Pancreas (tissue), 10 donors: ENCODE data around the gene RFXAP. TPM values are rescaled to one million over a fixed set of nuclear protein-coding genes. Genes with fewer than 3 reads are reported as not detected.
"Not testable (repeated sequence)": the region's sequence is repeated elsewhere in the genome, so short reads cannot be mapped to it uniquely, and the experiment has no call there.

Experiments used
- ATAC-seq, 4 donors: fragments of 200-7000 bp; cut with Tn5 transposase; one replicate each; pipeline versions ENCODE4 v1.8.0 to v1.9.1; 2020; ENCODE audit warnings: mild to moderate bottlenecking in 4 of 4, moderate library complexity in 4 of 4
- DNase-seq, 6 donors: peaks; one replicate each; pipeline ENCODE4 v3.0.0-alpha.2; 2020
- FAIRE-seq: peaks from 2 replicates; lab custom pipeline; 2012; peaks lifted over from hg19 to GRCh38; lab: Jason Lieb, UNC
- H3K27ac ChIP-seq, 4 donors: fragments of 200-600 bp; sonication (generic); 1 replicate in 3 of 4; 2 replicates in 1 of 4; pipeline versions ENCODE4 v1.5.0 to v1.8.0; 2020
- H3K27me3 ChIP-seq, 4 donors: fragments of 200-600 bp; one replicate each; pipeline ENCODE4 v1.8.0; 2021
- H3K36me3 ChIP-seq, 3 donors: fragments of 200-600 bp; sonication (generic) in 1 of 3; one replicate each; pipeline versions ENCODE4 v1.5.0 to v1.8.0; 2020 to 2021
- H3K4me1 ChIP-seq, 3 donors: fragments of 200-600 bp; one replicate each; pipeline ENCODE4 v1.8.0; 2021
- H3K4me3 ChIP-seq, 4 donors: fragments of 200-600 bp; sonication (generic) in 2 of 4; one replicate each; pipeline versions ENCODE4 v1.5.0 to v1.8.0; 2020 to 2021
- H3K9me3 ChIP-seq, 4 donors: fragments of 200-600 bp; one replicate each; pipeline ENCODE4 v1.8.0; 2021
- CTCF ChIP-seq, 4 donors: fragments of 200-600 bp; sonication (generic) in 3 of 4; IDR thresholded peaks; one replicate each; pipeline versions ENCODE4 v1.5.0 to v1.8.0; 2021; ENCODE audit warnings: antibody characterized with exemption in 4 of 4
- WGBS, 2 donors: extraction: QIAGEN DNeasy Blood & Tissue Kit; methylation state at CpG; one replicate each; pipeline ENCODE4 v1.1.7; 2013; 5-methylcytosine and 5-hydroxymethylcytosine counted together
- intact Hi-C, 3 donors: fragments of 100-400 bp; cut with DNase I; formaldehyde crosslinking; loops; one replicate each; pipeline versions ENCODE4 v1.11.1 to v1.14.2; 2022
- polyA plus RNA-seq, 2 donors: library from polyadenylated mRNA; stranded (reverse); fragments of 200-250 nt; gene quantifications; one replicate each; pipeline ENCODE4 v1.2.3, GENCODE V29; 2013
- total RNA-seq, 6 donors: library from RNA; stranded (reverse); fragmentation: NEBNext Ultra II Directional in 4 of 6; extraction: Animal tissue kit (Norgen Biotek cat#: 25700) in 4 of 6; gene quantifications; one replicate each; pipeline versions ENCODE4 v1.2.1 to v1.2.4, GENCODE V29; 2021 to 2023
- donor health status: healthy with polysubstance abuse.
- donor health status: DM: no; HTN: no; CAD: no; lungs with moderate emphysema.
- donor health status: DM: no; HTN: no; CAD: no.
- donor health status: control.
- donor health status: control.
- donor health status: Bipolar disorder and iron deficiency.
- donor health status: DM: yes; HTN: yes; CAD: no.
- donor health status: DM: no; HTN: no; CAD: no.
- donor health status: DM: no; HTN: no; CAD: no.
- donor health status: DM: yes; HTN: yes; CAD: no.

The RFXAP gene
- total and polyA plus RNA-seq, 8 donors: 1.8 to 4.1 (median 2.3) TPM

DNA sequence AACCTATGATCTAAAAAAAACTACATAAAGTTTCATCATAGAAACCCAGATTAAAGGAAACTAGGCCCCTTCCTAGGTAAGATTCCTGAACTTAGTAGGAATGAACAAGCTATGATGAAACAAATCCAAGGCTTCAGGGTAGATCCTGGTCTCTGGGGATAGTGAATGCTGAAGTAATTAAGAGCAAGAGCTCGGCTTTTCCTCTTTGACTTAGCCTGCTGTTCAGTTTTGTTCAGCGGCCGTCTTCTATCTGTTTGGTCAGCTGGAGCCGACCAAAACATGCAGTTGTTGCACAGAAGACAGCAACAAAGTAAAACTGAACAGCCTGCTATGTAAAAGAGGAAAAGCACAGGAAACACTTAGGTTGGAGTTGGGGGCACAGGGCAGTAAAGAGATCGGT lies 44.1 kb upstream of the RFXAP start:
- no peaks in the 10 kb centered on the region for H3K27me3 ChIP-seq
- no peak overlapping the region for H3K27ac ChIP-seq
- DNase-seq (no peak), ATAC-seq (no peak), FAIRE-seq (no peak)
- H3K4me3 ChIP-seq: no peak overlapping the region
- no peaks in the 10 kb centered on the region for H3K36me3 ChIP-seq
- no peak for TF ChIP-seq CTCF (IDR thresholded peaks at IDR 0.05)
- intact Hi-C loops: no loop called here
- 56 to 70% methylated on average over 5 of the region's 5 CpGs for WGBS, 2 donors
- no peaks in the 10 kb centered on the region for H3K9me3 ChIP-seq
- H3K4me1 ChIP-seq: no peaks in the 10 kb centered on the region

GRCh38 chr13:36776175-36776574 lies 42.8 kb upstream of the RFXAP start:
- intact Hi-C loops: no loop called here
- Histone ChIP-seq H3K4me3 (no peak overlapping the region), H3K4me1 (no peaks in the 10 kb centered on the region), H3K27ac (no peak overlapping the region), H3K36me3 (no peaks in the 10 kb centered on the region), H3K27me3 (no peaks in the 10 kb centered on the region), H3K9me3 (no peaks in the 10 kb centered on the region)
- no peak for ATAC-seq
- DNase-seq: no peak
- no peak for TF ChIP-seq CTCF (IDR thresholded peaks at IDR 0.05)
- FAIRE-seq: no peak

- intact Hi-C loops: no loop called here
- TF ChIP-seq CTCF (IDR thresholded peaks at IDR 0.05): no peak
- DNase-seq: no peak
- ATAC-seq: no peak
- Histone ChIP-seq H3K4me1 (no peaks in the 10 kb centered on the region), H3K36me3 (no peaks in the 10 kb centered on the region), H3K27ac (no peak overlapping the region), H3K4me3 (no peak overlapping the region), H3K27me3 (no peaks in the 10 kb centered on the region), H3K9me3 (no peaks in the 10 kb centered on the region)
- 24 to 27% methylated on average over 8 of the region's 8 CpGs for WGBS, 2 donors
- no peak for FAIRE-seq
Measured at GRCh38 chr13:36778083-36778671, 40.8 kb upstream of the RFXAP start.

- 29 to 38% methylated on average over 3 of the region's 3 CpGs for WGBS, 2 donors
- no peak for FAIRE-seq
Measured at GRCh38 chr13:36783890-36784289, 35.1 kb upstream of the RFXAP start.

DNA sequence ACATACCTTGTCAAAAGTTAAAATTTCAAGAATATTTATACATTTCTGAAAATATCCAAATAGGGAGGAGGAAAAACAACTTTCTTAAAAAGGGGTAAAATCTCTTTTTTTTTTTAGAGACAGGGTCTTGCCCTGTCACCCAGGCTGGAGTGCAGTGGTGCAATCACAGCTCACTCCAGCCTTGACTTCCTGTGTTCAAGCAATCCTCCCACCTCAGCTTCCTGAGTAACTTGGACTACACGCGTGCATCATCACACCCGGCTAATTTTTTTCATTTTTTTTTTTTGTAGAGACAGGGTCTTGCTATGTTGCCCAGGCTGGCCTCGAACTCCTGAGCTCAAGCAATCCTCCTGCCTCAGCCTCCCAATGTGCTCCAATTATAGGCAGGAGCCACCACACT lies 32.8 kb upstream of the RFXAP start:
- ATAC-seq, H3K36me3 ChIP-seq, intact Hi-C loops, DNase-seq, H3K27ac ChIP-seq, H3K27me3 ChIP-seq, H3K4me1 ChIP-seq, H3K4me3 ChIP-seq, H3K9me3 ChIP-seq, FAIRE-seq: not testable (repeated sequence)
- 80 to 85% methylated on average over 4 of the region's 4 CpGs for WGBS, 2 donors

More at GRCh38 chr13:36783890-36784289, 35.1 kb upstream of the RFXAP start:
- Histone ChIP-seq H3K4me3 (no peak overlapping the region), H3K36me3 (no peaks in the 10 kb centered on the region), H3K4me1 (no peaks in the 10 kb centered on the region), H3K27me3 (no peaks in the 10 kb centered on the region), H3K9me3 (no peaks in the 10 kb centered on the region), H3K27ac (no peak overlapping the region)
- intact Hi-C loops: no loop called here
- DNase-seq: no peak
- ATAC-seq: no peak
- no peak for TF ChIP-seq CTCF (IDR thresholded peaks at IDR 0.05)
